ENCODE results near the gene C16orf95.
"Not testable (repeated sequence)": the region's sequence is repeated elsewhere in the genome, so short reads cannot be mapped to it uniquely, and the experiment has no call there.

The C16orf95 gene

DNA sequence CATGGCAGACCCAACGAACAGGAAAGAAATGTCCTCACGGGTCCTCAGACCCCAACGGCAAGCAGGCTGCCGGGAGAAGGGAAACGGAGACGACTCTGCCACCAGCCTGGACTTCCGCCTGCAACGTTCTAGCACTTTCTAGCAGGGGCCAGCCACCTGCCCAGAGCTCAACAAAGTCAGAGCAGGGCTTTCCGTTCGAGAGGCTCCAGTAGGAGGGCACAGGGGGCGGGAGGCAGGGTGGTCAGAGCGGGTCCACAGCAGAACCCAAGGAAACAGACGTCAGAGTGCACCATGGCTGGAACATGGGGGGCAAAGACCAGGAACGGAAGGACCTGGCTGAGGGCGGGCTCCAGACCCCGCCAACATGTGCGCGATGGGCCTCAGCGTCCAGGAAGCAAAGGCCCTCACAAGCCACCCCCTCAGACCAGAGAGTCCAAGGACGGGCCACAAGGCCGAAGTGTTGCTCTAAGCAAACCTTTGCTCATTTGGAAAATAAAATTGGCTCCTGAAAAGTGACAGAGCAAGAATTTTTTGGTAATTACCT is 29.4 kb upstream of the C16orf95 start:
- no peak for DNase-seq (ENCODE audit: low read depth, low spot score)

DNA sequence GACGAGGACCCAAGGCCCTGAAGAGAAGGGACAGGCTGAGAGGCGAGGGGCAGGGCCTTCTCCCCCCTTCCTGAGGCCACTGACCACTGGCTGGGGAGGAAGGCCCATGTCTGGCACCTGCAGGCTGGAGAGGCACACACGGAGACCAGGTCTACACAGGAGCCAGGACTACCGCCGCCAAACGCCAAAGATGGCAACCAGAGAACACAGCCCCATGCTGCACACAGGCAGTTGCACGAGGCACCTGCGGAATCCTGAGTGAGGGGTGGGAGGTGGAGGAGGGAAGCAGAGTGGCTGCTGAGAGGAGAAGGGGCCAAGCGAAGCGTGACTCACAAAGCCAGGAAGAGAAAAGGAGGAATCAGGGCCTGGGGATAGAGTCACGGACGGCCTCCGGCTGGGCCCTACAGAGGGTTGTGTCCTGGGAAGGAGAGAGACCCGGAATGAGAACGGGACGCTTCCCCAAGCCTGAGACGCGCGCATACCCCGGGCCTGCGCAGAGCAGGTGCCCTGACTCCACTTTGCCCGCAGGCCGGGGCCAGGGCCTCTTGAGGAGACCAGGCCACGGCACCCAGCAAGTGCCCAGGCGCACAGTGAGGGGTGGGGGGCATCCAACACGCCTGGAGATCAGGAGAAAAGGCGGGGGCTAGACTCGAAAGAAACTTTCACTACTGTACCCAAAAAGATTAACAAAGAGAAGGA is 28.7 kb upstream of the C16orf95 start:
- DNase-seq (ENCODE audit: low read depth, low spot score), result peak; percentile 43

DNA sequence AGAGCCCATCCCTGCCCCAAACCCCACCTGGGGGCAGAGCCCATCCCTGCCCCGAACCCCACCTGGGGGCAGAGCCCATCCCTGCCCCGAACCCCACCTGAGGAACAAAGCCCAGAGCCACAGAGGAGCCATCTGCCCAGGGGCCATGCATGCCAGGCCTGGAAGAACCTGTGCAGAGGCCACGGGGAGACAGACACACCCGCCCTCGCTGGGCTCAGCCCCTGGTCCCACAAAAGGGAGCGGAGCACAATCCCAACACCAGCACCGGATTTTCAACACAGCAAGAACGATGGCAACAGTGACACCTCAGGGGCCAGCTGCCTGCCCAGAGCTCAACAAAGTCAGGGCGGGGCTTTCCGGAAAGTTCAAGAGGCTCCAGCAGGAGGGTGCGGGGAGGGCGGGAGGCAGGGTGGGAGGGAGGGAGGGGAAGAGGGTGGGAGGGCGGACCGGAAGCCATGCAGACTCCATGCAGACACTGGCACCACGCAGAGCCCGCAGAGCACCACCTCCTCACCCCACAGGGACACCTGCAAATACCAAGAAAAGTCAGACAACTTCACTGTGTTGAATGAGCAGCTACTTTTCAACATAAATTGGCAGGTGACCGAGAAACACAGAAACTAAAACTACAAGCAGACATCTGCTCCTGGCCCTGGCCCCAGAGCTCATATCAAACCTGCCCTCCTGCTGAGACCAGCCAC is 27.9 kb upstream of the C16orf95 start:
- DNase-seq (ENCODE audit: low read depth, low spot score), result peak; percentile 76

DNA sequence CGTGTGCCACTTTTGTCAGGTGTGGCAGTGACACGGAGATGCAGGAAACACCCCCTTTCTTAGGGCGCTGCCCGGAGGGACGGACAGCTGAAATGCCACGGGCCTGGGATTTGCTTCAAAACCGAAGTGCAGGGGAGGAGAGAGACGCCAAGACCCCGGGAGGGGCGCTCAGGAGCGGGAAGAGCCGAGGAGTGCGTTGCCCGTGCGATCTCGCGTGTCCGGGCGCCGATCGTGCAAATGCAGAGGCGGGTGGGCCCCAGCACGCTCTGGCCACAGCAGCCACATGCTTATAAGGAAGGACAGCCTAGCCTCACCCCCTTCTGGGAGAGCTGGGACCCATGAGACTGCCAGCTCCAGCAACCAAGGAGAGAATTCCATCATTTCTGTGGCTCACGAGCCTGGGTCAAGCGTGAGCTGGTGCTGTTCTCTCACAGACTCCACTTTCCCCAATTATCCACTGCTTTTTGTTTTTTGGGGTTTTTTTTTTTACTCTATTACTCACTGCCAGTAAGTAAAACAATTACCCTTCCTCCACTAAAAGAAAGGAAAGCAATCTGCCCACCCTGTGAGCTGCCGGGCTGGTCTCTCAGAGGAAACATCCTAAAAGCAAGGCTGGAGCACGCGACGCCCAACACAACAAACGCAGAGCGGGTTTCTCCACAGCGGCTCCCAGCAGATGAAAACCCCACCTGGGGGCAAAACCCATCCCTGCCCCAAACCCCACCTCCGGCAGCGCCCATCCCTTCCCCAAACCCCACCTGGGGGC is 27.2 kb upstream of the C16orf95 start:
- peak; percentile 42 for DNase-seq (ENCODE audit: low read depth, low spot score)

DNA sequence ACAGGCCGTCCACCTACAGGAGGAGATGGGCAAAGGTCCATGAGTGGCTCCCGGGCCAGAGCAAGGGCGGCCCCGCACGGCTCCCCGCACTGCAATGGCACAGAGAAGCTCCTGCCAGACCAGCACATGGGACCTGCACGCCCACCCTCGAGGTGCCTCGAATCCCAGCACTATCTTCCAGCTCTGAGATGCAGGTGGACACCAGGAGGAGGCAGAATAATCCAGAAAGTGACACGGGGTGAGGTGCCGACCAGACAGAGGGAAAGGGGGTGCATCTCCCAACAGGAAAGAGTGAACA is 26.5 kb upstream of the C16orf95 start:
- no peak for DNase-seq (ENCODE audit: low read depth, low spot score)

DNA sequence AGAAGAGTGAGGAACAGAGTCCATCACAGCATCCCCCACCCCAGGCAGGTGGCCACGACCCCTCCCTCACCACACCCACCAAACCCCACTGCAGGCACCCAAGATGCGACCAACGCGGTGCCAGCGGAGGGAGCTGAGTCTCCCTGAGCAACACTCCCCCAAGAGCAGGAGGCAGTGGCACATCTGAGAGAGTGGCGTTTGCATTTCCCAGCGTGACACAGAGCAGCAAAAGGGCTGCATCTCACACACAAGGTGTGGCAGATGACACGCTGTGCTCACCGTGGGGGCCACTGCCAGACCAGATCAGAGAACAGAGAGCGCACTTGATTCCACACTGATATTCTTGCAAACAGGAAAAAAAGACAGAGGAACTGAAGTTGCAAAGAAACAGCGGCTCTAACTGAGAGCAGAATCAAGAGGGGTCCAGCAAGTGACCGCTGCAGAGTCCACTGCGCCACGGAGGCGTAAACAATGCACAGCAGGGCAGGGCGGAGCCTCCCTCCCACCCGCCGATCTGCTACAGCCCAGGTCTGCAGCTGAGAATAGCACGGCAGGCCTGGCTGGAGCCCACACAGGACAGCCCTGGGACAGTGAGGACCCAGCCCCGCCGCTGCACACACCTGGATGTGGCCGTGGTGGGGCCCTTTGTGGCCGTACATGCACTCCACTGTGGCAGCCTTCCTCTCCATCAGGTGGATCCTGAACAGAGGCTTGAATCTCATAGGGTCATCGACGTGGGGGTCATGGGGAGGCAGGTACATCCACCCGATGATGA is 26.0 kb upstream of the C16orf95 start:
- no peak for DNase-seq (ENCODE audit: low read depth, low spot score)

DNA sequence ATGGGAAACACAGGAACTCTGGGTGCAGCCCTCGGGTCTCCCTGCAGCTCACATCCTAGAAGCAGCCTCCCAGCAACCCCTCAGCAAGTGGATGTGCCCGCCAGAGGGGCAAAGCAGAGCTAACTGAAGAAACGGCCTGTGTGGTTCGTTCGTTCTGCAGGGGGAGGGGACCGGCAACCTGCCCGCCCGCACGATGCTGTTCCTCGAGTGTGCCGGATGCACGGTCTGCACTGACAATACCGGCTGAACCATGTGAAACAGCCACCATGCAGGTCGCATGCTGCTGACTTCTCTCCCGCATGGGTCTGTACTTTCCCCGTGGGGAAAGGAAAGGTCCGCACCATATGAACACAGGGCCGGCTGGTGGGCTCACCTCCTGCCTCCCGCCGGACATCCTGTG is 25.3 kb upstream of the C16orf95 start:
- DNase-seq (ENCODE audit: low read depth, low spot score), result no peak

DNA sequence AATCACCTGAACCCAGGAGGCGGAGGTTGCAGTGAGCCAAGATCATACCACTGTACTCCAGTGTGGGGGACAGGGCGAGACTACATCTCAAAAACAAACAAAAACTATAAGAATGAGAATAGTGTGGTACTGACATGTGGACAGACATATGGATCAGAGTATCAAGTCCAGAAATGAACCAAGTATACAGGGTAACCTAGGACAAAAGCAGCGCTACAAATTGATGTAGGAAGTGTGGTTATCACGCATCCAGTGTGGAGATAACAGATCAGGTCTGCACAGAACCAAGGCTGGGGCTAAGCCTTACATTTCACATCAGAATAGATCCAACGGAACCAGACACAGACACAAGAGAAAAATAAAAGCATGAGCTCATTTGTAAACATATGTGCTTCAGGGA is 23.0 kb upstream of the C16orf95 start:
- no peak for DNase-seq (ENCODE audit: low read depth, low spot score)

DNA sequence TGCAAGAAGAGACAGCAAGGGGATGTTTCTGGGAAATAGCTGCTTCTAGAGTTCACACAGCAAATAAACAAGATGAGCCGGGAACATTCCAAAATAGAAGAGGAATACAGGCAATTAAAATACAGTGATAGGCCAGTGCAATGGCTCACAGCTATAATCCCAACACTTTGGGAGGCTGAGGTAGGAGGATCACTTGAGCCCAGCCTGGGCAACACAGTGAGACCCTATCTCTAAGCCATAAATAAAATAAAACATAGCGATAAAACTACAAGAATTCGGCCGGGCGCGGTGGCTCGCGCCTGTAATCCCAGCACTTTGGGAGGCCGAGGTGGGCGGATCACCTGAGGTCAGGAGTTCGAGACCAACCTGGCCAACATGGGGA is 22.5 kb upstream of the C16orf95 start:
- not testable (repeated sequence) for DNase-seq (ENCODE audit: low read depth, low spot score)

DNA sequence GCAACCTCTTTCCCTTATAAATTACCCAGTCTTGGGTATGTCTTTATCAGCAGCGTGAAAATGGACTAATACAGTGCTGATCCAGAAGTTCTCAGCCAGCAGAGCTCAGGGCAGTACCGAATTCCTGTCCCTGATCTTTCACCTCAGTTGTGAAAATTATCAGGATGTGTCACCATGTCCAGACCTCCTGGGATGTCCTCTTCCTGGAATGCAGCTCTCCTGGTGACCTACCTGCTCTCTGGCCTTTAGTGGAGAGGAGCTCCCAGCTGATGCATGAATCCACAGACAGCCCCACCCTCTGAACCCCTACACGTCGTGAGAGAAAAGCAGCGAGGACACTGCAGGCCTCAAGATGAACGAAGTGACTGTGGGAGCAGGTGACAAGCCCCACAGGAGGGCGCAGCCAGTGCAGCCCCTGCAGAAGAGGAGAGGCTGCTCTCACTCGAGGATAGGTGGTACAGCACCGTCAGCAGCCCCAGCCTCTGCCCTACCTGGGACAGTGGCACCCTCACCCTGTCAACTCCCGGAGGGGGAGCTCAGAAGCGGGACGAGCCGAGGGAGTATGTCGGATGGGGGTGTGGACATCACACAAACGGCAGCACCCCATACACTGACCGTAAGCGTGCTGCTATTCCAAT is 22.0 kb upstream of the C16orf95 start:
- no peak for DNase-seq (ENCODE audit: low read depth, low spot score)

DNA sequence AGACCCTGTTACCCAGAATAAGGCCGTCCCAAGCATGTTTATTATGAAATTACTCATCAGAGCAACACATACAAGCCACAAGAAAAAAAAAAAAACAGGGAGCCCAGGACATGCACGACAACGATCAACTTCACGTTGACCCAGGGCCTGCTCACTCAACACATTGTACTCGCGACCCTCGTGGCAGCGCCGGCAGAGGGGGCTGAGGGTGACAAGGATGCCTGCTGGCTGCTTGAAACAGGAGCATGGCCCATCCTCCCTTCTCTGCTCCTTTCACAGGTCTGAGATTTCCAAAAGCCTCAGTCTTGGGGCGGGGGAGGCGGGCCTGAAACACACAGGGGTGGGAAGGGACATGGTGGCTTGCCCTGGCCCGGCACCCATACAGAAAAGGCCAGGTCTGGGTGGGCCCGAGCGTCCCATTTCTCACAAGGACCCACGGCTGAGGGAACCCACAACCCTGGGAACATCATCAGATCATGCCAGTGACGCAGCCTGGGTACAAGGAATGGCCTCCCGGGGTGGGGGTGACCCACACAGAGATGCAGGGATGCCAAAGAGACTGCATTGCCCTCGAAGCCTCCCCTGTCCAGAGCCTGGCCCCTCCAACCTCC is 21.1 kb upstream of the C16orf95 start:
- no peak for DNase-seq (ENCODE audit: low read depth, low spot score)

DNA sequence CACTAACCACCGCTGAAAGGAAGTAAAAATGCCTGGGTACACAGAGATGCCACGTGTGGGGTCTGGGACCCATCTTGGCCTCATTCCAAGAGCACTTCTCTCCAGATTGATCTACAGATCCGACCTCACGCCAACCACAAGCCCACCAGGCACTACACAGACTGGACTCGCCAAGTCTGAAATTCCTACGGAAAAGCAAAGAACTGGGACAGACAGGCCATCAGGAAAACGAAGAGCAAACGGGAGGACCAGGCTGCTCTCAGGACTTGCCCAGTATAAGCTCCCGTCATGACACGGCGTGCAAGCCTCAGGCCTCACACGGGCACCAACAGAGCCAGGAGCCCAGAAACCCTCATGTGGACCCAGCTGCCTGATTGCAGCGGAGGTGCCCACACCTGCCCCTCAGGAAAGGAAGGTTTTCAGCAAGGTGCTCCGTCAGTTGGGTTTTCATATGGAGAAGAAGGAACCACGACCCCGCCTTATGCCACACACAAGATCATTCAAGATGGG is 20.1 kb upstream of the C16orf95 start:
- no peak for DNase-seq (ENCODE audit: low read depth, low spot score)

DNA sequence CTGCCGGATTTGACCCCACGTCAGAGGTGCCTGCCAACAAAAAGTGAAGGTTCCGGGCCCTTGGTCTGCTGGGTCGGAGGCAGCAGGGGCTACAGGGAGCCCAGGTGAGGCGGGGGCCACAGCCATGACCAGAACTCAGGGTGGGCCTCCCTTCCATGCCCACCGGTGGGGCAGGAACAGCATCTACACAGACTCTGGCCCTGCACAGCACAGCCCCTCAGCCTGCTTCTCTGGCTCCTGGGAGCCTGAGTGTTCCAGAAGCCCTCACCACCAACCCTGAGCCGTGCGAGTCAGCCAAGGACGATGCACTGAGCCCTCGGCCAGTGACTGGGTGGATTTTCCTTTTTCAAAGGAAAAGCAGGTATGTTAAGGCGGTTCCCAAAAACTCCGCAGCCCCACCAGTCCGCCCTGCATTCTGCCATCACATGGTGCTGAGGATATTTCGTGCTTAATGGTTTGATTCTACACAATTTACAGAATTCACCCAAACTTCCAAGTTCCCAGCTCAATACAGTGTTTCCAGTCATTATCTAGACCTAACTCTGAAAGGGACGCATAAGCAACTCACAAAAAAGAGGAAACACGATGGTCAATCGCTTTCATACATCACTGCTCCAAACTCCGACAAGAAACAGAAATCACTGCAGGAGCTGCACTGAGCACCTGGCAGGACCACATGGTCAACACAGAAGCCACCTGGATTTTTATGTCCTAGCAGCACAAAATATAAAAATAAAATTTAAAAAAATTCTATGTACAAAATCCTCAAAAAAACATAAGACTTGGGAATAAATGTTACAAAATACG is 19.4 kb upstream of the C16orf95 start:
- no peak for DNase-seq (ENCODE audit: low read depth, low spot score)

DNA sequence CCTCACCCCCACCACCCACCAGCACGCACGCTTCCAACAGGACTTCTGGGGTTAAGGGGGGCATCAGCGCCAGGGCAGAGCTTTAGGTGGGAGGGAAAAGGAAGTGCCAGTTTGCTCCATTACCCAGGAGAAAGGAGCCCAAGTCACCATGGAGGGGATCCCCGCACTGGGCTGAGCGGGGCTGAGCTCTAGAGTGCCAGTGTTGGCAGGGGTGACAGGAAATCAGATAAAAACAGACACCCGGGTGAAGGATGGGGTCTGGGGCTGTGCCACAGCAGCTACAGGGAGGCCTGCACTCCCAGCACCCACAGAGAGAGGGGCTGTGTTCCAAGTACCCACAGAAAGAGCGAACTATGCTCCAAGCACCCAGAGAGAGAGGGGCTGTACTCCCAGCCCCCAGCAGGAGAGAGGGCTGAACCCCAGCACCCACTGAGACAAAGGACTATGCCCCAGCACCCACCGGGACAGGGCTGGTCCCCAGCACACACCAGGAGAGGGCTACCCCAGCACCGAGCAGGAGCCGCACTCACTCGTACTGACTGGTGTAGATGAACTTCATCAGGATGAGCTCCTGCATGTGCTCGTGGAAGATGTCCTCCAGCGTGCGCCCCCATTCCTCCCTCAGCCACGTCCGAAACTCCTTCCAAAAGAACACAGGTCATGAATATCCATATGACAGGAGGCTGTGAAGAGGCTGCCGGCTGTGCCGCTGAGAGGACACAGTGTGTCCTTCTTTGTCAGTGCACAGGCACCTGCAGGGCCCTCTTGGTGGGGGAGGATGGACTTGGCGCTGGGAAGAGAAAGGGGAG is 18.6 kb upstream of the C16orf95 start:
- no peak for DNase-seq (ENCODE audit: low read depth, low spot score)

DNA sequence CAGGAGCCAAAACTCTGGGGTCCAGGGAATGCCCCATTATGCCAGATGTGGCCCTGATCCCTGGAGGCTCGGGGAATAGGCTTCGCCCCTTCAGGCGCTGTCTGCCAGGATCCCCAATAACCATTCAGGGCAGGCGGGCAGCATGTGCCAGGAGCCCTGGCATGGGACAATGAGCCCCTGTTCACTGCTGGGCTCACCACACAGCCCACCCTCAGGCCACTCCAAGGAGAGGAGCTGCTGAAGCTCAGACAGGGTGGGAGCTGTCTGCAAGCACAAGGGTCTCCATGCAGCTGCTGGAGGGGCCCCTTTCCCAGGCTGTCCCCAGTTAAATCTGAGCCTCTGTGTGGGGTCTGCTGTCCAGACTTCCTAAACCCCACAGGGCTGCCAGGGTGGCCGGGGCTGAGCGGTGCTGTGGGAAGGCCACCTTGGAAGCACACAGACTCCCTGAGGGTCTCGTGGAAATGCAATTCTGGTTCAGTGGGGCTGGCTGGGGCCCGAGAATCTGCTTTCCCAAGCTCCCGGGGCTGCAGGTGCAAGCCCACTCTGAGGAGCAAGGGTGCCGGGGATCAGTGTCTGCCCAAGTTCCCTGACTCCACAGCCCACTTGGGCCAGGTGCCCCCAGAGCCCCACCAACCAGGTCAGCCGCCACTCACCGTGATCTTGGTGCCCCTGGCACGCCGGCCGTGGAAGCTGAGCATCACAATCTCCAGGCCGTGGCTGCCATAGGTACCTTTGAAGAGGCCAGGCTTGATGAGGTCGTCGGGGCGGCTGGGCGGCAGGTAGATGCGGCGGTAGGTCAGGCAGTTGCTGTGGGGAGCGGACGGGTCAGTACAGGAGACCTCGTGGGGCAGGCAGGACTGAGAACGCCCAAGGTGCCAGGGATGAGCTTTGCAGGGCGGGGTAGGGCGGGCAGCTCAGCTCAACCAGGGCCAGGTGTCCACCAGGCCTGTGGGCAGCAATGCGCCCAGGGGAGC is 17.7 kb upstream of the C16orf95 start:
- no peak for DNase-seq (ENCODE audit: low read depth, low spot score)

DNA sequence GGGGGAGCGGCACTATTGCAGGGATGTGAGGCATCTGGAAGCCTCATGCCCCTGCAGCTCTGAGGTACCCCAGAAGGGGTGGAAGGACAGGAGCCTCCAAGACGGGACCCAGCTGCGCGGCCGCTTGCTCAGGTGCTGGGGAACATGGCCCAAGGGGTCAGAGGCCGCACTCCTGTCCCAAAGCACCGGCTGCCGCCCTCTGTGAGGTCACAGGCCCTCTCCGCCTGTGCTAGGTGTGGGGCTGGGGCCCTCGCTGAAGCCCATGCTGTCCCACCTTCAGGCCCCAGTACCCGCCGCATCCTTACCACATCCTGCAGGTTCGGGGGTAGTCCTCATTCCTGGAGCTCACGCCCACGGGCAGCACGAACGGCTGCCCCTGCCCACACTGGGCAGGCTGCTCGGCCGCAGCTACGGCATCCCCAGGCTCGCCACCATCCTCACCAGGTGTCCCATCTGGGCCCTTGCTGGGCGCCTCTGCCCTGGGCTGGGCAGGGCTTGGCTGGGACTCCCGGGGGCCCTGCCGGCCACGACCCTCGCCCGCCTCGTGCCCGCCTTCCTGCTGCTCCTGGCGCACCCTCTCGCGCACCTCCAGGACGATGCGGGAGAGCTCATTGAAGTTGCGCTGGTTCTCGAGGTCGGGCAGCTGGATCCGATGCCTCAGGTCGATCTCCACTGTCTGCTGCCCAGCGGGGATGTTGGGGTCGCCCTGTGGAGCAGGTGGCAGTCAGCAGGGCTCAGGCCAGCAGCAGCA is 16.6 kb upstream of the C16orf95 start:
- no peak for DNase-seq (ENCODE audit: low read depth, low spot score)

DNA sequence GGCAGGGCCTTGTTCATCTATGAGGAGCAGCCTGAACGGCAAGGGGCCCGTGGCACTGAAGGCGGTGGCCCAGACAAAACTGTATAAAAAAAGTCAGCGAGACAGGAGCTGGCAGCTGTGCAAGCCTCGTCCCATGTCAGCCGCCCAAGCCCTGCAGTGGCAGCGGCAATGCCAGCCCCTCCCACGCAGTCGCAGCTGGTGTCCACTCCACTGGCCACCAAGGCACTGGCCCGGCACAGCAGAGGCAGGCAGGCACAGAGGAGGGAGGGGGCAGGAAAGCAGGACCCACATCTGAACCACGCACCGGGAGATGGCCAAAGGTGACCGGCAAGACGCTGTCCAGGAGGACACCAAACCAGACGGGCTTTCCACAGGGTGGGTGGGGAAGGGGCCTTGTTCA is 15.9 kb upstream of the C16orf95 start:
- DNase-seq (ENCODE audit: low read depth, low spot score), result no peak

Measured in ELF-1 (cell line).